HG03558 (cell line): ENCODE measurements around the gene CLECL1.
"Not testable (repeated sequence)": the region's sequence is repeated elsewhere in the genome, so short reads cannot be mapped to it uniquely, and the experiment has no call there.

ENCODE experiments used
- ATAC-seq: cut with Tn5 transposase; IDR thresholded peaks from one replicate; pipeline ENCODE4 v1.9.1; 2021; ENCODE audit warnings: moderate number of reproducible peaks; ENCODE audit not compliant: unreplicated experiment; ENCODE audit errors: extremely low read depth

CLECL1 gene

GRCh38 chr12:9699898-9700605 is 32.8 kb downstream of the CLECL1 start:
- ATAC-seq, result no peak

GRCh38 chr12:9699269-9699897 is 33.5 kb downstream of the CLECL1 start:
- ATAC-seq, result no peak

GRCh38 chr12:9698681-9699080 is 34.2 kb downstream of the CLECL1 start:
- no peak for ATAC-seq

DNA sequence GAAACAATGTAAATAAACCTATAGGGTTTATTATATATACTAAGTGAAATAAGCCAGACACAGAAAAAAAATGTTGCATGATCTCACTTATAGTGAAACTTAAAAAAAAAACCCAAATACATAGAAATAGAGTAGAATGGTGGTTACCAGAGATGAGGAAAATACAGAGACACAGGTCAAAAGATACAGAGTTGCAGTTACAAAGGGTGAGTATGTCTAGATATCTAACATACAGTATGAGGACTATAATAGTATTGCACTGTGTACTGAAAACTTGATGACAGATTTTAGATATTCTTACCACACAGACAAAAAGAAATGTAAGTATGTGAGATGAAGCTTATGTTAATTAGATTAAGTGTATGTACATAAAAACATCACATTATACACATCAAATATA is 35.3 kb downstream of the CLECL1 start:
- ATAC-seq, result no peak

GRCh38 chr12:9695661-9696060 is 37.2 kb downstream of the CLECL1 start:
- ATAC-seq, result not testable (repeated sequence)

DNA sequence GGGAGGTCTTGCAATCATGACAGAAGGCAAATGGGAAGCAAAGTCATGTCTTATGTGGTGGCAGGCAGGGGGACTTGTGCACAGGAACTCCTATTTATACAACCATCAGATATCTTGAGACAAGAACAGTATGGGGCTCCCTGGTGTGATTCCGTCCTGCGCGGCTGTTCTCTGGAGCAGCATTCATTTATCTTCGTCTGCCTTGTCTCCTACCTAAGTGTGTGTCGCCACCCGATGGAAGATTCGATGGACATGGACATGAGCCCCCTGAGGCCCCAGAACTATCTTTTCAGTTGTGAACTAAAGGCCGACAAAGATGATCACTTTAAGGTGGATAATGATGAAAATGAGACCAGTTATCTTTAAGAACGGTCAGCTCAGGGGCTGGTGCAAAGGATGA is 37.7 kb downstream of the CLECL1 start:
- not testable (repeated sequence) for ATAC-seq

DNA sequence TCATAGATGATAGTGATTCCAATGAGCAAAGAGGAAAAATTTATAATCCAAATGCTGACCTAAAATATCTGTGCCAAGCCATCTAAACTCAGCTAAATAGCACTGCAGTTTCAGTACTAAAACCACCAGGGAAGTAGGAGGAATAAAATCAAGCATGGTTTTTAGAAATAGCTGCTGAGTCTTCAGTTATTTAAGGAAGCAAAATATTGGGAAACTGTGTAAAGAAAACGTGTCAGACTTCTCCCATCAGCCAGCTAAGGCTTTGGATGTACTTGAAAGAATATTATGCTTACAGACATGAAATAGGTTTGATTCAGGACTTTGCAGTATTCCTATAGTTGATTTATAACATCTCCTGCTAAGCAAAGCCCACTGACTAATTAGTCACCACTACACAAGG is 38.7 kb downstream of the CLECL1 start:
- ATAC-seq, result no peak

GRCh38 chr12:9692909-9693308 is 40.0 kb downstream of the CLECL1 start:
- ATAC-seq, result no peak

DNA sequence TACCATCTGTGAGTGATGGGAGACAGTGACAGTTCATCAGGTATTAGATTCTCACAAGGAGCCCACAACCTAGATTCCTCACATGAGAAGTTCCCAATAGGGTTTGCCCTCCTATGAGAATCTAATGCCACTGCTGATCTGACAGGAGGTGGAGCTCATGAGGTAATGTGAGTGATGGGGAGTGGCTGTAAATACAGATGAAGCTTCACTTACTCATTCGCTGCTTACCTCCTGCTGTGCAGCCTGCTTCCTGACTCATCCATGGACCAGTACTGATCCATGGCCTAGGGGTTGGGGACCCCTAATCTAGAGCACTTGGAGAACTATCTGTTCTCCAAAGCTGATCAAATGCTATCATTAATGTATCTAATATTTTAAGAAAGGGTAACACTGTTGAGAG is 45.7 kb downstream of the CLECL1 start:
- no peak for ATAC-seq

DNA sequence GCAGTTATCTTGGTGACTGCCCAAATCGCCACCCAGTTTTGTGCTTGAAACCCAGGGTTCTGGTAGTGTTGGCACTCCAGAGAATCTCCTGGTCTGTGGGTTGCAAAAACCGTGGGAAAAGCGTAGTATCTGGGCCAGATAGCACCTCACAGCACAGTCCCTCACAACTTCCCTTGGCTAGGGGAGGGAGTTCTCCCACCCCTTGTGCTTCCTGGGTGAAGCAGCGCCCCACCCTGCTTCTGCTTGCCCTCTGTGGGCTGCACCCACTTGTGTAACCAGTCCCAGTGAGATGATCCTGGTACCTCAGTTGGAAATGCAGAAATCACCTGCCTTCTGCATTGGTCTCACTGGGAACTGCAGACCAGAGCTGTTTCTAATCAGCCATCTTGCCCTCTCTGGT is 47.0 kb downstream of the CLECL1 start:
- ATAC-seq, result no peak

- ATAC-seq, result not testable (repeated sequence)
Observed at GRCh38 chr12:9685366-9685765, 47.5 kb downstream of the CLECL1 start.

DNA sequence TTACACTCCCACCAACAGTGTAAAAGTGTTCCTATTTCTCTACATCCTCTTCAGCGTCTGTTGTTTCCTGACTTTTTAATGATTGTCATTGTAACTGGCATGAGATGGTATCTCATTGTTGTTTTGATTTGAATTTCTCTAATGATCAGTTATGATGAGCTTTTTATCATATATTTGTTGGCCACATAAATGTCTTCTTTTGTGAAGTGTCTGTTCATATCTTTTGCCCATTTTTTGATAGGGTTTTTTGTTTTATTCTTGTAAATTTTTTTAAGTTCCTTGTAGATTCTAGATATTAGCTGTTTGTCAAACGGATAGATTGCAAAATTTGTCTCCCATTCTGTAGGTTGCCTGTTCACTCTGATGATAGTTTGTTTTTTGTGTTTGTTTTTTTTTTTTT is 49.9 kb downstream of the CLECL1 start:
- not testable (repeated sequence) for ATAC-seq

DNA sequence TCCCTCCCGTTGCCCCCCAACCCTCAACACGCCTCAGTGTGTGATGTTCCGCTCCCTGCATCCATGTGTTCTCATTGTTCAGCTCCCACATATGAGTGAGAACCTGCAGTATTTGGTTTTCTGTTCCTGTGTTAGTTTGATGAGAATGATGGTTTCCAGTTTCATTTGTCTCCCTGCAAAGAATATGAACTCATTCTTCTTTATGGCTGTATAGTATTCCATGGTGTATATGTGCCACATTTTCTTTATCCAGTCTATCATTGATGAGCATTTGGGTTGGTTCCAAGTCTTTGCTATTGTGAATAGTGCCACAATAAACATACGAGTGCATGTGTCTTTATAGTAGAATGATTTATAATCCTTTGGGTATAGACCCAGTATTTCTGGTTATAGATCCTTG is 50.4 kb downstream of the CLECL1 start:
- ATAC-seq, result not testable (repeated sequence)

GRCh38 chr12:9674226-9674590 is 58.7 kb downstream of the CLECL1 start:
- ATAC-seq, result no peak

GRCh38 chr12:9673404-9674225 is 59.3 kb downstream of the CLECL1 start:
- ATAC-seq, result no peak
